IPS-15b (cell line): ENCODE results near the gene TRIP4.
"Not testable (repeated sequence)": the region's sequence is repeated elsewhere in the genome, so short reads cannot be mapped to it uniquely, and the experiment has no call there.

ENCODE experiments used
- H3K27me3 ChIP-seq: one replicate; pipeline ENCODE4 v1.6.1; 2013; ENCODE audit warnings: low read length; ENCODE audit not compliant: control insufficient read depth, insufficient read depth
- H3K36me3 ChIP-seq: one replicate; pipeline ENCODE4 v1.6.1; 2013; ENCODE audit warnings: low read length; ENCODE audit not compliant: control insufficient read depth, insufficient read depth
- H3K4me1 ChIP-seq: one replicate; pipeline ENCODE4 v1.6.1; 2013; ENCODE audit warnings: mild to moderate bottlenecking, low read length; ENCODE audit not compliant: control insufficient read depth, insufficient read depth
- H3K4me3 ChIP-seq: one replicate; pipeline ENCODE4 v1.5.1; 2013; ENCODE audit warnings: low read depth, low read length
- H3K9ac ChIP-seq: one replicate; pipeline ENCODE4 v1.6.1; 2013; ENCODE audit warnings: low read depth, mild to moderate bottlenecking, low read length
- H3K9me3 ChIP-seq: one replicate; pipeline ENCODE4 v1.6.1; 2013; ENCODE audit warnings: mild to moderate bottlenecking, low read length; ENCODE audit not compliant: control insufficient read depth, insufficient read depth

Gene TRIP4

GRCh38 chr15:64476550-64476949, 88.9 kb downstream of the TRIP4 start:
- H3K36me3 ChIP-seq, result no peaks in the 10 kb centered on the region
- no peak overlapping the region for H3K9ac ChIP-seq
- H3K27me3 ChIP-seq, result no peaks in the 10 kb centered on the region

GRCh38 chr15:64478863-64479262, 91.2 kb downstream of the TRIP4 start:
- Histone ChIP-seq H3K9me3 (no peaks in the 10 kb centered on the region), H3K9ac (no peak overlapping the region), H3K27me3 (no peaks in the 10 kb centered on the region), H3K36me3 (no peaks in the 10 kb centered on the region), H3K4me3 (no peak overlapping the region), H3K4me1 (peaks cover 5% of the 10 kb centered on the region)

More at GRCh38 chr15:64476550-64476949, 88.9 kb downstream of the TRIP4 start:
- Histone ChIP-seq H3K4me3 (no peak overlapping the region), H3K4me1 (peaks cover 5% of the 10 kb centered on the region), H3K9me3 (no peaks in the 10 kb centered on the region)

- Histone ChIP-seq H3K9ac (no peak overlapping the region), H3K27me3 (no peaks in the 10 kb centered on the region), H3K4me3 (no peak overlapping the region), H3K4me1 (peaks cover 5% of the 10 kb centered on the region), H3K9me3 (no peaks in the 10 kb centered on the region), H3K36me3 (no peaks in the 10 kb centered on the region)
Observed at GRCh38 chr15:64480891-64481290, 93.3 kb downstream of the TRIP4 start.

- no peaks in the 10 kb centered on the region for H3K4me1 ChIP-seq
- H3K27me3 ChIP-seq, result no peaks in the 10 kb centered on the region
- H3K36me3 ChIP-seq, result no peaks in the 10 kb centered on the region
- no peak overlapping the region for H3K9ac ChIP-seq
- no peak overlapping the region for H3K4me3 ChIP-seq
- H3K9me3 ChIP-seq, result no peaks in the 10 kb centered on the region
Observed at GRCh38 chr15:64483749-64484148, 96.1 kb downstream of the TRIP4 start.

GRCh38 chr15:64485796-64486195, 98.2 kb downstream of the TRIP4 start:
- no peaks in the 10 kb centered on the region for H3K27me3 ChIP-seq
- H3K4me1 ChIP-seq, result peaks cover 3% of the 10 kb centered on the region
- H3K9ac ChIP-seq, result no peak overlapping the region
- H3K9me3 ChIP-seq, result no peaks in the 10 kb centered on the region
- no peak overlapping the region for H3K4me3 ChIP-seq
- H3K36me3 ChIP-seq, result no peaks in the 10 kb centered on the region

GRCh38 chr15:64490598-64491259, 103.1 kb downstream of the TRIP4 start:
- Histone ChIP-seq H3K4me1 (peaks cover 5% of the 10 kb centered on the region), H3K4me3 (no peak overlapping the region), H3K9ac (no peak overlapping the region), H3K27me3 (no peaks in the 10 kb centered on the region), H3K36me3 (no peaks in the 10 kb centered on the region), H3K9me3 (no peaks in the 10 kb centered on the region)

- Histone ChIP-seq H3K9ac (no peak overlapping the region), H3K4me1 (peaks cover 5% of the 10 kb centered on the region), H3K4me3 (no peak overlapping the region), H3K27me3 (no peaks in the 10 kb centered on the region), H3K36me3 (no peaks in the 10 kb centered on the region), H3K9me3 (no peaks in the 10 kb centered on the region)
Observed at GRCh38 chr15:64493641-64494040, 106.0 kb downstream of the TRIP4 start.

- not testable (repeated sequence) for H3K27me3 ChIP-seq, H3K4me3 ChIP-seq, H3K4me1 ChIP-seq, H3K9me3 ChIP-seq, H3K36me3 ChIP-seq, H3K9ac ChIP-seq
Observed at GRCh38 chr15:64495968-64496367, 108.3 kb downstream of the TRIP4 start.

GRCh38 chr15:64500695-64501395, 113.2 kb downstream of the TRIP4 start:
- H3K9me3 ChIP-seq, result no peaks in the 10 kb centered on the region
- H3K36me3 ChIP-seq, result peaks cover 11% of the 10 kb centered on the region
- H3K27me3 ChIP-seq, result no peaks in the 10 kb centered on the region
- no peak overlapping the region for H3K9ac ChIP-seq
- H3K4me1 ChIP-seq, result peaks cover 7% of the 10 kb centered on the region
- H3K4me3 ChIP-seq, result no peak overlapping the region

- Histone ChIP-seq H3K4me3 (no peak overlapping the region), H3K4me1 (peaks cover 7% of the 10 kb centered on the region), H3K9me3 (no peaks in the 10 kb centered on the region), H3K36me3 (peaks cover 11% of the 10 kb centered on the region), H3K9ac (no peak overlapping the region), H3K27me3 (no peaks in the 10 kb centered on the region)
Observed at GRCh38 chr15:64501396-64501715, 113.7 kb downstream of the TRIP4 start.

GRCh38 chr15:64502151-64502550, 114.5 kb downstream of the TRIP4 start:
- Histone ChIP-seq H3K9ac (no peak overlapping the region), H3K27me3 (no peaks in the 10 kb centered on the region), H3K4me1 (peaks cover 7% of the 10 kb centered on the region), H3K4me3 (no peak overlapping the region), H3K9me3 (no peaks in the 10 kb centered on the region), H3K36me3 (peaks cover 11% of the 10 kb centered on the region)

- peaks cover 7% of the 10 kb centered on the region for H3K4me1 ChIP-seq
- H3K4me3 ChIP-seq, result no peak overlapping the region
- H3K9me3 ChIP-seq, result no peaks in the 10 kb centered on the region
- no peak overlapping the region for H3K9ac ChIP-seq
- H3K36me3 ChIP-seq, result peaks cover 11% of the 10 kb centered on the region
- no peaks in the 10 kb centered on the region for H3K27me3 ChIP-seq
Observed at GRCh38 chr15:64502551-64502950, 114.9 kb downstream of the TRIP4 start.
